H1 (cell line): ENCODE results near the gene CEBPG. TPM values are rescaled to one million over a fixed set of nuclear protein-coding genes. Genes with fewer than 3 reads are reported as not detected.
A peak's percentile ranks its signal among the peaks of the same experiment; 100 is the strongest.

Source experiments
- CTCF ChIA-PET: fragments of 300-600 bp; sonication (Branson Sonifier 250); formaldehyde crosslinking; loops from one replicate; lab custom pipeline; 2021; ENCODE audit not compliant: partially characterized antibody; lab: Charles Lee
- POLR2A ChIA-PET: fragments of 300-600 bp; sonication (Branson Sonifier 250); formaldehyde crosslinking; loops from one replicate; lab custom pipeline; 2021; ENCODE audit warnings: inconsistent platforms; ENCODE audit not compliant: partially characterized antibody; lab: Charles Lee
- DNase-seq, 2 experiments: peaks; one replicate each; pipeline versions ENCODE4 v3.0.0 to v3.0.0-alpha.2; 2010 to 2022; ENCODE audit warnings: low spot score in 2 of 2, low read depth in 1 of 2, mixed read lengths in 1 of 2
- FAIRE-seq: peaks from 2 replicates; lab custom pipeline; 2011; peaks lifted over from hg19 to GRCh38; lab: Jason Lieb, UNC
- H2AFZ ChIP-seq: 2 replicates; pipeline ENCODE4 v1.8.1; 2012; ENCODE audit warnings: low read length, inconsistent platforms
- H2AK5ac ChIP-seq: 2 replicates; pipeline ENCODE4 v1.6.1; 2013; ENCODE audit warnings: low read depth, low read length
- H2BK120ac ChIP-seq: replicated peaks from 2 replicates; pipeline ENCODE3; 2013; ENCODE audit warnings: low read depth, low read length, inconsistent platforms
- H2BK12ac ChIP-seq: 2 replicates; pipeline ENCODE4 v1.6.1; 2013; ENCODE audit warnings: low read depth, low read length
- H2BK15ac ChIP-seq: 2 replicates; pipeline ENCODE4 v1.6.1; 2013; ENCODE audit warnings: low read length
- H2BK20ac ChIP-seq: 2 replicates; pipeline ENCODE4 v1.6.1; 2013; ENCODE audit warnings: low read length
- H2BK5ac ChIP-seq: 2 replicates; pipeline ENCODE4 v1.6.1; 2013; ENCODE audit warnings: low read depth, low read length
- H3K14ac ChIP-seq: 2 replicates; pipeline ENCODE4 v1.6.1; 2013; ENCODE audit warnings: inconsistent platforms; ENCODE audit not compliant: insufficient read length
- H3K18ac ChIP-seq: 2 replicates; pipeline ENCODE4 v1.6.1; 2013; ENCODE audit warnings: low read length; ENCODE audit errors: extremely low read depth
- H3K23ac ChIP-seq: 2 replicates; pipeline ENCODE4 v1.6.1; 2013; ENCODE audit warnings: inconsistent platforms; ENCODE audit not compliant: insufficient read length
- H3K23me2 ChIP-seq: 2 replicates; pipeline ENCODE4 v1.6.1; 2013; ENCODE audit warnings: low read depth, low read length
- H3K27ac ChIP-seq: 2 replicates; pipeline ENCODE4 v1.6.1; 2011; ENCODE audit warnings: low read depth, low read length, inconsistent platforms
- H3K27me3 ChIP-seq, 4 experiments: replicated peaks in 1 of 4; 1 replicate in 1 of 4; 2 replicates in 3 of 4; pipeline versions ENCODE4 v1.6.1 to v1.8.1; 2011 to 2013; ENCODE audit warnings: low read length in 3 of 4, mild to moderate bottlenecking in 3 of 4, inconsistent platforms in 2 of 4, mixed read lengths in 2 of 4, moderate library complexity in 1 of 4; ENCODE audit not compliant: control insufficient read depth in 3 of 4, insufficient read depth in 3 of 4; ENCODE audit errors: extremely low read depth in 1 of 4
- H3K36me3 ChIP-seq, 4 experiments: 2 replicates each; pipeline versions ENCODE4 v1.6.1 to v1.8.1; 2011 to 2013; ENCODE audit warnings: mild to moderate bottlenecking in 4 of 4, low read length in 3 of 4, moderate library complexity in 2 of 4, control low read depth in 1 of 4, inconsistent platforms in 1 of 4; ENCODE audit not compliant: insufficient read depth in 4 of 4, control insufficient read depth in 2 of 4
- H3K4ac ChIP-seq: replicated peaks from 2 replicates; pipeline ENCODE3; 2013; ENCODE audit warnings: low read length, low read depth, mixed read lengths, inconsistent platforms; ENCODE audit not compliant: insufficient read length
- H3K4me1 ChIP-seq, 4 experiments: replicated peaks in 1 of 4; 1 replicate in 1 of 4; 2 replicates in 3 of 4; pipeline versions ENCODE4 v1.6.1 to v1.8.1; 2011 to 2013; ENCODE audit warnings: low read length in 3 of 4, inconsistent platforms in 2 of 4, mixed read lengths in 1 of 4; ENCODE audit not compliant: insufficient read depth in 4 of 4, control insufficient read depth in 3 of 4
- H3K4me2 ChIP-seq, 2 experiments: 2 replicates each; pipeline versions ENCODE4 v1.6.1 to v1.8.1; 2011 to 2013; ENCODE audit warnings: low read depth in 2 of 2, low read length in 2 of 2, control low read depth in 1 of 2, inconsistent platforms in 1 of 2, mild to moderate bottlenecking in 1 of 2; ENCODE audit not compliant: insufficient read depth in 1 of 2
- H3K4me3 ChIP-seq, 4 experiments: fragments of 200-600, 300-600 bp in 1 of 4; sonication (generic), shearing (Covaris generic), sonication (Bioruptor Twin) in 1 of 4; 2 replicates each; pipeline versions ENCODE4 v1.5.1 to v1.8.1; 2011 to 2016; ENCODE audit warnings: low read length in 4 of 4, low read depth in 3 of 4, control low read depth in 2 of 4, inconsistent platforms in 2 of 4, mild to moderate bottlenecking in 2 of 4, mixed read lengths in 1 of 4, moderate library complexity in 1 of 4; ENCODE audit not compliant: insufficient read depth in 2 of 4; ENCODE audit errors: extremely low read depth in 1 of 4
- H3K56ac ChIP-seq: replicated peaks from 2 replicates; pipeline ENCODE3; 2013; ENCODE audit warnings: low read depth, mild to moderate bottlenecking, mixed read lengths, low read length, inconsistent platforms; ENCODE audit not compliant: insufficient read length
- H3K79me1 ChIP-seq: 2 replicates; pipeline ENCODE4 v1.6.1; 2013; ENCODE audit warnings: low read depth, low read length, control low read depth
- H3K79me2 ChIP-seq, 2 experiments: 2 replicates each; pipeline versions ENCODE4 v1.6.1 to v1.8.1; 2012 to 2013; ENCODE audit warnings: low read length in 2 of 2, mild to moderate bottlenecking in 2 of 2, inconsistent platforms in 1 of 2; ENCODE audit not compliant: insufficient read depth in 2 of 2, control insufficient read depth in 1 of 2
- H3K9ac ChIP-seq, 4 experiments: replicated peaks in 1 of 4; 1 replicate in 1 of 4; 2 replicates in 3 of 4; pipeline versions ENCODE4 v1.6.1 to v1.8.1; 2011 to 2013; ENCODE audit warnings: low read depth in 3 of 4, low read length in 3 of 4, control low read depth in 2 of 4, mild to moderate bottlenecking in 2 of 4, moderate library complexity in 2 of 4, inconsistent platforms in 1 of 4; ENCODE audit errors: extremely low read depth in 1 of 4
- H3K9me3 ChIP-seq, 2 experiments: 2 replicates each; pipeline versions ENCODE4 v1.6.1 to v1.8.1; 2012 to 2013; ENCODE audit warnings: mild to moderate bottlenecking in 2 of 2, moderate library complexity in 2 of 2, control low read depth in 1 of 2, inconsistent platforms in 1 of 2, low read depth in 1 of 2, low read length in 1 of 2, mixed read lengths in 1 of 2; ENCODE audit not compliant: insufficient read depth in 2 of 2
- H4K20me1 ChIP-seq, 2 experiments: replicated peaks in 1 of 2; 2 replicates each; pipeline versions ENCODE3 to v1.8.1; 2011 to 2013; ENCODE audit warnings: inconsistent platforms in 2 of 2, low read length in 2 of 2, mild to moderate bottlenecking in 1 of 2; ENCODE audit not compliant: insufficient read depth in 2 of 2, control insufficient read depth in 1 of 2
- H4K5ac ChIP-seq: 2 replicates; pipeline ENCODE4 v1.6.1; 2013; ENCODE audit warnings: low read length, low read depth, mixed read lengths, inconsistent platforms; ENCODE audit not compliant: insufficient read length
- H4K8ac ChIP-seq: 2 replicates; pipeline ENCODE4 v1.8.0; 2013; ENCODE audit warnings: mild to moderate bottlenecking, moderate library complexity, low read length, inconsistent platforms; ENCODE audit not compliant: insufficient read depth; ENCODE audit errors: extremely low read depth
- H4K91ac ChIP-seq: replicated peaks from 2 replicates; pipeline ENCODE3; 2013; ENCODE audit warnings: low read length, mixed read lengths, inconsistent platforms; ENCODE audit not compliant: insufficient read length
- BRCA1 ChIP-seq: IDR thresholded peaks from 2 replicates; pipeline ENCODE4 v1.6.1; 2012; ENCODE audit warnings: low read depth, low read length, improper control_type of control experiment
- CHD2 ChIP-seq: IDR thresholded peaks from 2 replicates; pipeline ENCODE4 v1.6.1; 2012; ENCODE audit warnings: low read length, improper control_type of control experiment
- EZH2 ChIP-seq: fragments of 200-600 bp; sonication (generic); IDR thresholded peaks from 2 replicates; pipeline ENCODE4 v1.7.1; 2012; ENCODE audit warnings: low read depth, mild to moderate bottlenecking, moderate library complexity, low read length, inconsistent platforms; ENCODE audit not compliant: severe bottlenecking
- HDAC6 ChIP-seq: IDR thresholded peaks from one replicate; pipeline ENCODE4 v1.7.1; 2012; ENCODE audit warnings: low read depth, mild to moderate bottlenecking, inconsistent platforms, low read length, moderate library complexity
- NRF1 ChIP-seq: IDR thresholded peaks from 2 replicates; pipeline ENCODE4 v1.6.1; 2011; ENCODE audit warnings: mild to moderate bottlenecking, low read depth, low read length, improper control_type of control experiment
- RAD21 ChIP-seq, 2 experiments: IDR thresholded peaks in 1 of 2; conservative IDR thresholded peaks in 1 of 2; 2 replicates each; pipeline ENCODE4 v1.6.1; 2011; ENCODE audit warnings: low read depth in 2 of 2, low read length in 2 of 2, improper control_type of control experiment in 1 of 2, inconsistent platforms in 1 of 2, mild to moderate bottlenecking in 1 of 2, moderate library complexity in 1 of 2
- RXRA ChIP-seq: IDR thresholded peaks from 2 replicates; pipeline ENCODE4 v1.6.1; 2011; ENCODE audit warnings: low read depth, mild to moderate bottlenecking, low read length, moderate library complexity; ENCODE audit not compliant: insufficient read depth
- SP4 ChIP-seq: IDR thresholded peaks from 2 replicates; pipeline ENCODE4 v1.6.1; 2012; ENCODE audit warnings: low read length, inconsistent platforms
- SUZ12 ChIP-seq: fragments of 200-600 bp; sonication (generic); IDR thresholded peaks from 2 replicates; pipeline ENCODE4 v1.6.1; 2012; ENCODE audit warnings: mild to moderate bottlenecking, inconsistent platforms, low read length, moderate library complexity, mixed read lengths
- TAF7 ChIP-seq: optimal IDR thresholded peaks from 2 replicates; pipeline ENCODE3; 2011; ENCODE audit warnings: low read depth, mild to moderate bottlenecking, inconsistent platforms, low read length, moderate library complexity, borderline replicate concordance
- ZNF274 ChIP-seq: IDR thresholded peaks from 2 replicates; pipeline ENCODE4 v1.7.0; 2012; ENCODE audit warnings: low read length, borderline replicate concordance; ENCODE audit errors: extremely low read depth
- WGBS, 2 experiments: shearing (Covaris generic) in 1 of 2; methylation state at CpG; one replicate each; pipeline versions ENCODE4 v1.1.6 to v1.1.7; 2013 to 2015; ENCODE audit warnings: low lambda C conversion rate in 2 of 2, mixed read lengths in 2 of 2, inconsistent platforms in 1 of 2, low coverage in 1 of 2, missing lambda C conversion rate in 1 of 2; ENCODE audit not compliant: insufficient replicate concordance in 2 of 2, insufficient coverage in 1 of 2, insufficient read length in 1 of 2; ENCODE audit errors: extremely low coverage in 1 of 2, missing lambda C conversion rate in 1 of 2; 5-methylcytosine and 5-hydroxymethylcytosine counted together
- polyA plus RNA-seq, 7 experiments: library from polyadenylated mRNA; depleted of rRNA in 3 of 7; stranded (reverse) in 5 of 7; unstranded in 2 of 7; fragments of >200 nt in 5 of 7; fragments of 200-250 nt in 2 of 7; gene quantifications; 1 replicate in 5 of 7; 2 replicates in 1 of 7; 4 replicates in 1 of 7; pipeline versions ENCODE4 v1.2.1 to v1.2.3, GENCODE V29; 2011 to 2013; ENCODE audit warnings: missing spikeins in 2 of 7, mixed read lengths in 2 of 7
- total RNA-seq: library from RNA; stranded (reverse); fragmentation: NEBNext Ultra II Directional; extraction: Animal tissue kit (Norgen Biotek cat#: 25700); gene quantifications from 2 replicates; pipeline ENCODE4 v1.2.1, GENCODE V29; 2021
- TF ChIP-seq, protein P1 (sequence below): IDR thresholded peaks from 2 replicates; pipeline ENCODE4 v1.6.1; 2011; ENCODE audit warnings: low read depth, mild to moderate bottlenecking, low read length; ENCODE audit not compliant: insufficient read depth

The CEBPG gene
- total and polyA plus RNA-seq, 2 of the 8 experiments (the other 6 are each of a cell fraction or from before 2014, with no cell fraction given): 12.3 to 35.4 TPM

DNA sequence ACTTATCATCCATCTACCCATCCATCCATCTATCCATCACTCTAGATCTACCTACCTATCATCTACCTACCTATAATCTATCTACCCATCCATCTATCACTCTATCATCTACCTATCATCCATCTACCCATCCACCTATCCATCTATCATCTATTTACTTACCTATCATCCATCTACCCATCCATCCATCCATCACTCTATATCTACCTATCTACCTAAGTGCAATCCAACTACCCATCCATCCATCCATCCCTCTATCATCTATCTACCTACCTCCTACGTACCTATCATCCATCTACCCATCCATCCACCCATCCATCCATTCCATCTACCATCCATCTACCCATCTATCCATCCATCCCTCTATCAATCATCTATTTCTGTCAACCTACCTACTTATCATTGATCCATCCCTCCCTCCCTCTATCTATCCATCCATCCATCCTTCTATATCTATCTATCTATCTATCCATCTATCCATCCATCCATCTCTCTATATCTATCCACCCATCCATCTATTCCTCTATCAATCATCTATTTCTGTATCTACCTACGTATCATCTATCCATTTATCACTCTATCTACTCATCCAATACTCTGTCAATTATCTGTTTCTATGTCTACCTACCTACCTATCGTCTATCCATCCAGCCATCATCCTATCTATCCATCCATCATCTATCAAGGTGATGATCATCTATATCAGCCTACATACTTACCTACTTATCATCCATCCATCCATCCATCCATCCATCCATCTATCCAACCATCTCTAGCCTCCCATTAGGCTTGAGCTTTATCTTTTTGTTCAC, 49.1 kb downstream of the CEBPG start:
- CTCF ChIA-PET: interaction anchor here (1.2 to 1.3 kb wide), 3 partner anchors 8 to 348 kb away, joined by 3 to 5 read pairs (median 3); no protein-coding TSS in a partner anchor
- FAIRE-seq (no peak), DNase-seq (no peak)
- Histone ChIP-seq H2BK20ac (no peak overlapping the region), H3K79me1 (no peaks in the 10 kb centered on the region), H3K56ac (peak overlapping the region; percentile 87), H3K27ac (no peak overlapping the region), H4K91ac (no peak overlapping the region), H2BK120ac (no peak overlapping the region), H3K27me3 (no peaks in the 10 kb centered on the region), H3K23me2 (peaks cover 9% of the 10 kb centered on the region; the same call in 1 of the 2 replicates), H3K4me2 (no peak overlapping the region), H2AFZ (no peak overlapping the region), H2AK5ac (no peak overlapping the region), H3K4me3 (no peak overlapping the region), H3K14ac (no peak overlapping the region), H3K9ac (no peak overlapping the region), H4K5ac (no peak overlapping the region), H4K20me1 (peaks cover under 1 to 22% of the 10 kb centered on the region in 2 experiments), H3K9me3 (no peaks in the 10 kb centered on the region), H3K36me3 (no peaks in the 10 kb centered on the region), H3K18ac (no peak overlapping the region), H2BK15ac (no peak overlapping the region), H4K8ac (no peak overlapping the region), H3K23ac (no peak overlapping the region), H2BK12ac (no peak overlapping the region), H3K4me1 (peaks cover 0 to 12% (median 4%) of the 10 kb centered on the region in 4 experiments; a peak in 3 of 7 replicates), H2BK5ac (no peak overlapping the region), H3K79me2 (no peaks in the 10 kb centered on the region), H3K4ac (no peak overlapping the region)
- WGBS, 2 experiments: 91 to 100% methylated on average over 2 to 3 of the region's 3 CpGs
- POLR2A ChIA-PET: no interaction called here
- no peak for TF ChIP-seq HDAC6
- TF ChIP-seq, protein P1, sequence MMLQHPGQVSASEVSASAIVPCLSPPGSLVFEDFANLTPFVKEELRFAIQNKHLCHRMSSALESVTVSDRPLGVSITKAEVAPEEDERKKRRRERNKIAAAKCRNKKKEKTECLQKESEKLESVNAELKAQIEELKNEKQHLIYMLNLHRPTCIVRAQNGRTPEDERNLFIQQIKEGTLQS: no peak
- TF ChIP-seq SP4: no peak
- TF ChIP-seq NRF1: no peak
- no peak for TF ChIP-seq EZH2
- no peak for TF ChIP-seq TAF7
- no peak for TF ChIP-seq CHD2
- TF ChIP-seq RAD21 (IDR thresholded peaks at IDR 0.05 in 1 of 2, conservative IDR thresholded peaks at IDR 0.05 in 1 of 2; ENCODE audit: low read depth in 2 of 2, low read length in 2 of 2): no peak
- TF ChIP-seq BRCA1: no peak
- TF ChIP-seq SUZ12: no peak
- TF ChIP-seq ZNF274: no peak
- no peak for TF ChIP-seq RXRA
